Ecto neural progenitor cell (in vitro differentiated cells): Measurements from ENCODE around the gene APOL3.
A peak's percentile ranks its signal among the peaks of the same experiment; 100 is the strongest.
"Not testable (repeated sequence)": the region's sequence is repeated elsewhere in the genome, so short reads cannot be mapped to it uniquely, and the experiment has no call there.

Source experiments
- DNase-seq: peaks from one replicate; pipeline ENCODE4 v3.0.0-alpha.2; 2018; ENCODE audit warnings: low spot score

APOL3 gene

DNA sequence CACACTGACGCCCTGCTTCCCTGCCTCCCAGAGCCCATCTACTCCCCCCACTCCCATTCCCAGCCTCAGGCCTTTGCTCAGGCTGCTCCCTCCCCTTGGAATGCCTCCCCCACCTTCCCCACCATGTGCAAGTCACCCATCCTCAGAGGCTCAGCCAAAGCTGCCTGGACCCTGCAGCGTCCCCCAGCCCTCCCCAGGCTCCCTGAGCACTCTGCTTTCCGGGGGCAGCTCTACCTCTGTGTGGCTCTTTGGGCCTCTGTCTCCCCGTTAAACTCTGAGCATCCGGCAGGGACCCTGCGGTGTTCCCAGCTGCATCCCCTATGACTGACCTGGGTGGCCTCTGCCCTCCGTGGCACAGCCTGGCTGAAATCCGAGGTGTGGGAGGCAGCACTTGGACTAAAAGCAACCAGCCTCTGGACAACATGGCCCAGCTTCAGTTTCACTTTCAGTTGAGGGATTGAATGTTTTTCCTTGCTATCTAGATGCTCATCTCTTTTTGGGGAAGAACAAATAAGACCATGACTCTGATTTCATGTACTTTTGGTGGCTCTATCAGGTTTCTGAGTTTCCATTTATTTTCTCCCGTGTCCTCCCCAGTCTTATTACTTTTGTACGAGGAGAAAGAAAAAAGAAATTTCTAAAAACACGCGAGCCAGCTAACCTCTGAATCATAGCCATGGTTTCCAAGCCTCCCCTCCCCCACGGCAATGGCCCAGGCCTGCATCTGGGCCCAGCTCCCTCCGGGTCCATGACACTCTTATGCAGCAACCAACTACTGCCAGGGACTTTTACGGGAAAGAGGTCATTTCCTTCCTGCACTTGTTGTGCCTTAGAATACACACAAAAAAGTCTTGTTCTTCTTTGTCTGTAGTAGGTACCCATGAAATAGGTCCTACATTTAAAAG lies 3.8 kb downstream of the APOL3 start:
- peak; percentile 50 for DNase-seq

DNA sequence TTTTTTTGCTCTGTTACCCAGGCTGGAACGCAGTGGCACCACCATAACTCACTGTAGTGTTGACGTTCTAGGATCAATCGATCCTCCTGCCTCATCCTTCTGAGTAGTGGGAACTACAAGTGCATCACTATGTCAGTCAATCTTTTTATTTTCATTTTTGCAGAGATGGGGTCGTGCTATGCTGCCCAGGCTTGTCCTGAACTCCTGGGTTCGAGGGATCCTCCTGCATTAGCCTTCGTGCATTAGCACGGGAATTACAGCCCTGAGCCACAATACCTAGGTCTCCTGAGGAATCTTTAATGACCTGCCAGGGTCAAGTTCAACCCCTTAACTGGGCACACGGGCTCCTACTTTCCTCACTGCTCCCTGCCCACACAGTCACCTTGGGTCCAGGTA lies 4.4 kb downstream of the APOL3 start:
- DNase-seq: no peak

DNA sequence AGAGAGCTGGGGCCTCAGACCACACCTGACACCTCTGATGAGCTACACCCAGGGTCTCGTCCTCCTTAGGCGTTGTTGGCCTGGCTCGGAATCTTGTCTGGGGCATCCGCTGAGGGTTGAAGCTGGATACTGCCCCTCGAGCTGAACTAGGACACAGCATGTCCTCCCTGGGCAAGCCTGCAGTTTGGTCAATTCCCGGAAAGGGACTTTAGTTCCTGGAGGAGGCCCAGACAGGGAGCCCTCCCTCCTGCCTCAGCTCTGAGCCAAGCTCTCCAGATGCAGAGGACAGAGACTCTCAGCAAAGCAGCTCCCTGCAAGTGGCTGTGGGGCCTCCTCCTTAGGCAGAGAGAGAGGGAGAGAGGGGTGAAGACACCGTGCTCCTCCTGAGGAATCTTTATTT lies 4.9 kb downstream of the APOL3 start:
- peak; percentile 22 for DNase-seq

GRCh38 chr22:36154423-36154945 lies 6.1 kb downstream of the APOL3 start:
- DNase-seq: no peak

- DNase-seq: no peak
Measured at GRCh38 chr22:36153501-36154422, 6.8 kb downstream of the APOL3 start.

DNA sequence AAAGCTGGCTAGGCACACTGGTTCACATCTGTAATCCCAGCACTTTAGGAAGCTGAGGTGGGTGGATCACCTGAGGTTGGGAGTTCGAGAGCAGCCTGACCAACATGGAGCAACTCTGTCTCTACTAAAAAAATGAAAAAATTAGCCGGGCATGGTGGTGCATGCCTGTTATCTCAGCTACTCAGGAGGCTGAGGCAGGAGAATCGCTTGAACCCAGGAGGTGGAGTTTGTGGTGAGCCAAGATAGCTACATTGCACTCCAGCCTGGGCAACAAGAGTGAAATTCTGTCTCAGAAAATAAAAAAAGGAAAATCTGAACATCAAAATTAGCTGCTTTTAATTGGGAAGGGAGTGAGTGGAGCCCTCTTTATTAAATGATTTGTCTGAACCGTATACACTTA lies 7.7 kb downstream of the APOL3 start:
- not testable (repeated sequence) for DNase-seq

GRCh38 chr22:36152088-36152487 lies 8.5 kb downstream of the APOL3 start:
- no peak for DNase-seq

DNA sequence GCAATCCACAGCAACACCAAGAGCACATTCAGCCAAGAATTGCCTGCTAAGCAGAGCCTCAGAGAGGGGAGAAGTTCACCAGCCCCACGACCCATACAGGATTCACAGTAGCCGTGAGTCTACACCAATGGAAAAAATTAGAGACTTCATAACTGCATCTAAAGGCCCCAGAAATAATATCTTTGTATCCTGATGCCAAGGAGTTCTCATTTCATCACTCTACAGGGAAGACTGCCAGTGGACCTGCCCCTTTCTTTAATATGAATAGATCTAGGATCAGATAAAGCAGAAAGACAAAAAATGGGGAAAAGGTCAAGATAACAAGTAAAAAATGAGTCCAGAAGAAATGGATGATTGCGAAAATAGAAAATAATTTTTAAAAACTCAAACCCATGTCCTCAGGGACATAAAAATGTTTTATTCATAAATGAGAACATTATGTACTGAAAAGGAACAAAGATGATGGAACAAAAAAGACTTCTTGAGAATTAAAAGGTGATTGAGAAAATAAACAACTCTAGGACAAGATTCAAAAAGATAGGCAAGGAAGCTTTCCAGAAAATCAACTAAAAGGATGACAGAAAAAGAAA lies 9.5 kb downstream of the APOL3 start:
- no peak for DNase-seq

GRCh38 chr22:36149441-36149840 lies 11.1 kb downstream of the APOL3 start:
- no peak for DNase-seq

DNA sequence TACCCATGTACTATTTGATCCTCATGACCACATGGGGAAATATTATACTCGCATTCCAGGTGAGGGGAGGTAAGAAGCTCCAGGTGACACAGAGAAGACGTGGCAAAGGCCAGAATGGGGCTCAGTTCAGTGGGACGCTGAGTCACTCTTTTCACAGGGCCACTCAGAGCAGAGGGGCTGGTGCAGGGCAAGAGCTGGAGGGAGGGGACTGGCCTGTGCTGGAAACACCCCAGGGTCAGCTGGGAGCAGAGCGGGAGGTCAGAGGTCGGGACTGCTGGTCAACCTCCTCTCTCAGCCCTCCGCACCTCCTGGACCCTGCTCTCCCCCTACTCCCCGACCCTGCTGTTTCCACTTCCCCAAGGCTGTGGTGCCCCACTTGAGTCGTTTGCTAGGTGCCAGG lies 12.1 kb downstream of the APOL3 start:
- DNase-seq: no peak

GRCh38 chr22:36147196-36147791 lies 13.3 kb downstream of the APOL3 start:
- no peak for DNase-seq

GRCh38 chr22:36145881-36146280 lies 14.7 kb downstream of the APOL3 start:
- DNase-seq: no peak

GRCh38 chr22:36144886-36145541 lies 15.5 kb downstream of the APOL3 start:
- DNase-seq: peak; percentile 70

DNA sequence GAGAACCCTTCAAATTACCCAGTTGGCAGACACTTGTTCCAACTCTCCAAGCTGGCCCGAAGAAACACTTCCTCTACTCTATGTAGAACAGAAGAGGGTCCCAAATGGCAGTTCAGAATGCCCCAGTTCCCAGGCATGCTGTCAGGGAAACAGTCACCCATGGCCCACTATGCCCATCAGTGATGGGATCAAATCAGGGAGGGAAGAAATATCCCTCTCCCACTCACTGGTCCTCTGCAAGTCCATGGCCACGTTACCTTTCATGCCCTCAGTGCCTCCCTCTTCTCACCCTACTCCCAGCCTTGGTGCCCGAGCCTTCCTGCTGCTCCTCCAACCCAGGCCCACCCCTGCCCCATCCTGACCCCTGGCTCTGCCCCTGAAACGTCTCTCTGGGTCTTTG lies 16.6 kb downstream of the APOL3 start:
- no peak for DNase-seq

GRCh38 chr22:36143066-36143815 lies 17.3 kb downstream of the APOL3 start:
- no peak for DNase-seq

- DNase-seq: no peak
Measured at GRCh38 chr22:36141481-36141880, 19.1 kb downstream of the APOL3 start.

- not testable (repeated sequence) for DNase-seq
Measured at GRCh38 chr22:36138709-36139108, 21.8 kb downstream of the APOL3 start.

- no peak for DNase-seq
Measured at GRCh38 chr22:36136988-36137387, 23.6 kb downstream of the APOL3 start.

- DNase-seq: no peak
Measured at GRCh38 chr22:36136475-36136874, 24.1 kb downstream of the APOL3 start.

GRCh38 chr22:36135306-36135980 lies 25.1 kb downstream of the APOL3 start:
- DNase-seq: no peak
